K562 (cell line): Measurements from ENCODE around the gene MYO18A. TPM values are rescaled to one million over a fixed set of nuclear protein-coding genes. Genes with fewer than 3 reads are reported as not detected.

Experiments
- GTF3C2 ChIP-seq: IDR thresholded peaks from 3 replicates; pipeline ENCODE4 v1.6.1; 2011; ENCODE audit warnings: borderline replicate concordance, mild to moderate bottlenecking, moderate library complexity; ENCODE audit not compliant: insufficient read length; ENCODE audit errors: extremely low read depth
- HBP1 ChIP-seq: fragments of 450-650 bp; formaldehyde crosslinking; IDR thresholded peaks from 2 replicates; pipeline ENCODE4 v1.4.0; 2022; ENCODE audit warnings: missing genetic modification characterization
- ZNF124 ChIP-seq: sonication (generic); formaldehyde crosslinking; IDR thresholded peaks from 2 replicates; pipeline ENCODE4 v1.8.1; 2022; ENCODE audit warnings: missing genetic modification reagents
- ZNF133 ChIP-seq: fragments of 250-450 bp; sonication (Bioruptor Pico); IDR thresholded peaks from 2 replicates; pipeline ENCODE4 v1.4.0; 2020; ENCODE audit warnings: mild to moderate bottlenecking
- ZNF518B ChIP-seq: fragments of 250-450 bp; sonication (Bioruptor Pico); IDR thresholded peaks from 2 replicates; pipeline ENCODE4 v1.5.0; 2021; ENCODE audit warnings: mild to moderate bottlenecking, moderate library complexity
- polyA plus RNA-seq, 8 experiments: library from polyadenylated mRNA; depleted of rRNA in 4 of 8; stranded (reverse) in 5 of 8; unstranded in 3 of 8; fragments of >200 nt; fragmentation: Nextera tagmentation in 2 of 8; fragmentation: Illumina TruSeq in 1 of 8; extraction: Ambion mirVana in 2 of 8; extraction: Trizol in 1 of 8; gene quantifications; 2 replicates each; pipeline versions ENCODE4 v1.2.1 to v1.2.3, GENCODE V29; 2011 to 2014; ENCODE audit warnings: inconsistent platforms in 1 of 8, missing spikeins in 1 of 8
- total RNA-seq, 7 experiments: library from RNA; depleted of rRNA in 6 of 7; stranded (reverse); fragments of >200 nt in 6 of 7; fragmentation: Illumina TruSeq in 2 of 7; extraction: Trizol in 2 of 7; gene quantifications; 2 replicates each; pipeline versions ENCODE4 v1.2.1 to v1.2.3, GENCODE V29; 2011 to 2021; ENCODE audit warnings: low replicate concordance in 1 of 7
- TF ChIP-seq, protein P1 (sequence below): fragments of 200-600 bp; sonication (generic); IDR thresholded peaks from one replicate; pipeline ENCODE4 v1.6.1; 2012; ENCODE audit warnings: mild to moderate bottlenecking, low read depth, low read length, inconsistent platforms

The MYO18A gene
- total and polyA plus RNA-seq, 9 of the 15 experiments (the other 6 are each of a cell fraction or from before 2014, with no cell fraction given) = 2.5 to 65.4 (median 17.1) TPM

- TF ChIP-seq, protein P1, sequence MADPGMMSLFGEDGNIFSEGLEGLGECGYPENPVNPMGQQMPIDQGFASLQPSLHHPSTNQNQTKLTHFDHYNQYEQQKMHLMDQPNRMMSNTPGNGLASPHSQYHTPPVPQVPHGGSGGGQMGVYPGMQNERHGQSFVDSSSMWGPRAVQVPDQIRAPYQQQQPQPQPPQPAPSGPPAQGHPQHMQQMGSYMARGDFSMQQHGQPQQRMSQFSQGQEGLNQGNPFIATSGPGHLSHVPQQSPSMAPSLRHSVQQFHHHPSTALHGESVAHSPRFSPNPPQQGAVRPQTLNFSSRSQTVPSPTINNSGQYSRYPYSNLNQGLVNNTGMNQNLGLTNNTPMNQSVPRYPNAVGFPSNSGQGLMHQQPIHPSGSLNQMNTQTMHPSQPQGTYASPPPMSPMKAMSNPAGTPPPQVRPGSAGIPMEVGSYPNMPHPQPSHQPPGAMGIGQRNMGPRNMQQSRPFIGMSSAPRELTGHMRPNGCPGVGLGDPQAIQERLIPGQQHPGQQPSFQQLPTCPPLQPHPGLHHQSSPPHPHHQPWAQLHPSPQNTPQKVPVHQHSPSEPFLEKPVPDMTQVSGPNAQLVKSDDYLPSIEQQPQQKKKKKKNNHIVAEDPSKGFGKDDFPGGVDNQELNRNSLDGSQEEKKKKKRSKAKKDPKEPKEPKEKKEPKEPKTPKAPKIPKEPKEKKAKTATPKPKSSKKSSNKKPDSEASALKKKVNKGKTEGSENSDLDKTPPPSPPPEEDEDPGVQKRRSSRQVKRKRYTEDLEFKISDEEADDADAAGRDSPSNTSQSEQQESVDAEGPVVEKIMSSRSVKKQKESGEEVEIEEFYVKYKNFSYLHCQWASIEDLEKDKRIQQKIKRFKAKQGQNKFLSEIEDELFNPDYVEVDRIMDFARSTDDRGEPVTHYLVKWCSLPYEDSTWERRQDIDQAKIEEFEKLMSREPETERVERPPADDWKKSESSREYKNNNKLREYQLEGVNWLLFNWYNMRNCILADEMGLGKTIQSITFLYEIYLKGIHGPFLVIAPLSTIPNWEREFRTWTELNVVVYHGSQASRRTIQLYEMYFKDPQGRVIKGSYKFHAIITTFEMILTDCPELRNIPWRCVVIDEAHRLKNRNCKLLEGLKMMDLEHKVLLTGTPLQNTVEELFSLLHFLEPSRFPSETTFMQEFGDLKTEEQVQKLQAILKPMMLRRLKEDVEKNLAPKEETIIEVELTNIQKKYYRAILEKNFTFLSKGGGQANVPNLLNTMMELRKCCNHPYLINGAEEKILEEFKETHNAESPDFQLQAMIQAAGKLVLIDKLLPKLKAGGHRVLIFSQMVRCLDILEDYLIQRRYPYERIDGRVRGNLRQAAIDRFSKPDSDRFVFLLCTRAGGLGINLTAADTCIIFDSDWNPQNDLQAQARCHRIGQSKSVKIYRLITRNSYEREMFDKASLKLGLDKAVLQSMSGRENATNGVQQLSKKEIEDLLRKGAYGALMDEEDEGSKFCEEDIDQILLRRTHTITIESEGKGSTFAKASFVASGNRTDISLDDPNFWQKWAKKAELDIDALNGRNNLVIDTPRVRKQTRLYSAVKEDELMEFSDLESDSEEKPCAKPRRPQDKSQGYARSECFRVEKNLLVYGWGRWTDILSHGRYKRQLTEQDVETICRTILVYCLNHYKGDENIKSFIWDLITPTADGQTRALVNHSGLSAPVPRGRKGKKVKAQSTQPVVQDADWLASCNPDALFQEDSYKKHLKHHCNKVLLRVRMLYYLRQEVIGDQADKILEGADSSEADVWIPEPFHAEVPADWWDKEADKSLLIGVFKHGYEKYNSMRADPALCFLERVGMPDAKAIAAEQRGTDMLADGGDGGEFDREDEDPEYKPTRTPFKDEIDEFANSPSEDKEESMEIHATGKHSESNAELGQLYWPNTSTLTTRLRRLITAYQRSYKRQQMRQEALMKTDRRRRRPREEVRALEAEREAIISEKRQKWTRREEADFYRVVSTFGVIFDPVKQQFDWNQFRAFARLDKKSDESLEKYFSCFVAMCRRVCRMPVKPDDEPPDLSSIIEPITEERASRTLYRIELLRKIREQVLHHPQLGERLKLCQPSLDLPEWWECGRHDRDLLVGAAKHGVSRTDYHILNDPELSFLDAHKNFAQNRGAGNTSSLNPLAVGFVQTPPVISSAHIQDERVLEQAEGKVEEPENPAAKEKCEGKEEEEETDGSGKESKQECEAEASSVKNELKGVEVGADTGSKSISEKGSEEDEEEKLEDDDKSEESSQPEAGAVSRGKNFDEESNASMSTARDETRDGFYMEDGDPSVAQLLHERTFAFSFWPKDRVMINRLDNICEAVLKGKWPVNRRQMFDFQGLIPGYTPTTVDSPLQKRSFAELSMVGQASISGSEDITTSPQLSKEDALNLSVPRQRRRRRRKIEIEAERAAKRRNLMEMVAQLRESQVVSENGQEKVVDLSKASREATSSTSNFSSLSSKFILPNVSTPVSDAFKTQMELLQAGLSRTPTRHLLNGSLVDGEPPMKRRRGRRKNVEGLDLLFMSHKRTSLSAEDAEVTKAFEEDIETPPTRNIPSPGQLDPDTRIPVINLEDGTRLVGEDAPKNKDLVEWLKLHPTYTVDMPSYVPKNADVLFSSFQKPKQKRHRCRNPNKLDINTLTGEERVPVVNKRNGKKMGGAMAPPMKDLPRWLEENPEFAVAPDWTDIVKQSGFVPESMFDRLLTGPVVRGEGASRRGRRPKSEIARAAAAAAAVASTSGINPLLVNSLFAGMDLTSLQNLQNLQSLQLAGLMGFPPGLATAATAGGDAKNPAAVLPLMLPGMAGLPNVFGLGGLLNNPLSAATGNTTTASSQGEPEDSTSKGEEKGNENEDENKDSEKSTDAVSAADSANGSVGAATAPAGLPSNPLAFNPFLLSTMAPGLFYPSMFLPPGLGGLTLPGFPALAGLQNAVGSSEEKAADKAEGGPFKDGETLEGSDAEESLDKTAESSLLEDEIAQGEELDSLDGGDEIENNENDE = no peak
- no peak for TF ChIP-seq HBP1 (CRISPR knock-in tag)
- no peak for TF ChIP-seq ZNF124 (CRISPR knock-in tag)
- TF ChIP-seq ZNF518B (CRISPR knock-in tag) = no peak
- no peak for TF ChIP-seq GTF3C2
- TF ChIP-seq ZNF133 (CRISPR knock-in tag) = no peak
Measured at GRCh38 chr17:29080323-29080722, 99.9 kb downstream of the MYO18A start (continued).
